Fibroblast of skin of left biceps (primary cell): ENCODE results near the gene RPS21.
A peak's percentile ranks its signal among the peaks of the same experiment; 100 is the strongest.

Experiments used
- DNase-seq, 2 experiments: peaks; one replicate each; pipeline ENCODE4 v3.0.0-alpha.2; 2013; ENCODE audit warnings: low read depth in 2 of 2

Gene RPS21

DNA sequence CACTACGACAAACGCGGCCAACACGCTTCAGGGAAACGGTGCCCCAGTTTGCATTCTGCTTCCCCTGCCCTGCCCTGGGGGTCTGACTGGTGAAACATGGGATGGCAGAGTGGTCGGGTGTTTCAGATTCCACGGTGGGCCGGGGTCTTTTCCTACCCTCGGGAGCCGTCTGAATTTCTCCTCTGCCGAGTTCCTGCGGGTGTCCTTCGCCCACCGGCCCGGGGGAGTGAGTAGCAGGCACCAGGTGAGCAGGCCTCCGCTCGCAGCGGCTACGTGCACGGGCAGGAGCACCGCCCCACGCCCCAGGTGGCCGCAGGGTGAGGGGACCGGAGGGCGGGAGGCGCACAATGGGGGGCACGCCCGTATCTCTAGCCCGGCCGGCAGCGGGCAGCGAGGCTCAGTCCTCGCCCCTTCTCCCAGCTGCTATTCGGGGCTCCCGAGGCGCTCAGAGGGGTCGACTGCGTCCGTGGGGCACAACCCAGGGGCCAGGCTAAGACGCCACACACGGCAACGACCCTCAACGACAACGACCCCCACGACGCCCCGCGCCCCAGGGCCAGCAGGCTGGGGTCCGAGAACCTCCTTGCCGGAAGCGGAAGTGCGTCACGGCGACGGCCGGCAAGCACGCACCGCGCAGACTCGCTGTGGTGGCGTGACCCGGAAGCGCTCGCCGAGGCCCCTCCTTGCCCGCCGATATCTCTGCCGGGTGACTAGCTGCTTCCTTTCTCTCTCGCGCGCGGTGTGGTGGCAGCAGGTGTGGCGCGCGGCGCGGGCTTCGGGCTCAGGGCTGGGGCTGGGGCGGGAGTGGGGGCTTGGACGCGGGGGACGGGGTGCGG is at the start of gene RPS21:
Gene RPS21 (plus strand): TSS at position 721 of the 836 bp plus-strand sequence. CDS start 236 bp downstream, outside the sequence.
- peak; percentile 57 to 61 for DNase-seq

DNA sequence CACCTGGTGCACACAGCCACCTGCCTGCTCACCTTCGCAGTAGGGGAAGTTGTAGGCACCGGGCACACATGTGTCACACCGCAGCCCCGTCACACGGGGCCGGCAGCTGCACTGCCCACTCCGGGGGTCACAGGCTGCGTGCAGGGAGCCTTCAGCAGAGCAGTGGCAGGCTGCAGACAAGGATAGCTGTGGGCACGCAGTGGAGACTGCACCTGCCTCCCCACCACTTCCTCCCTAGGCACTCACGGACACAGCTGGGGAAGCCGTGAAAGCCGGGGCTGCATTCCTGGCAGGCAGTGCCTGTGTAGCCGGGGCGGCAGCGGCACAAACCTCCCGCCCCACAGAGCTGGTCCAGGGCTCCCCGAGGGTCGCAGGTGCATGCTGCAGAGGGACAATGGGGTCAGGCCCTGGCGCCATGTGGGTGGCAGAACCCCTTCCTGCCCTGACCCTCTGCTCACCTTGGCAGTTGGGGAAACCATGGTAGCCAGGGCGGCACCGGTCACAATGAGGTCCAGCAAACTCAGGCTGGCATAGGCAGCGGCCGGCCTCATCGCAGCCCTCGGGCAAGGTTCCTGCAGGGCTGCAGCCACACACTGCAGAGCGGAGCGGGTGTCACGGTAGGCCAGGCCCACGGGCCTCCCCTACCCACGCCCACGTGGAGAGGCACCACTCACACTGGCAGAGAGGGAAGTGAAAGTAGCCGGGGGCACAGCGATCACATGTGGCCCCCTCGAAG is 49.2 kb upstream of the RPS21 start:
- no peak for DNase-seq

GRCh38 chr20:62338294-62338620 is 48.6 kb upstream of the RPS21 start:
- no peak for DNase-seq

DNA sequence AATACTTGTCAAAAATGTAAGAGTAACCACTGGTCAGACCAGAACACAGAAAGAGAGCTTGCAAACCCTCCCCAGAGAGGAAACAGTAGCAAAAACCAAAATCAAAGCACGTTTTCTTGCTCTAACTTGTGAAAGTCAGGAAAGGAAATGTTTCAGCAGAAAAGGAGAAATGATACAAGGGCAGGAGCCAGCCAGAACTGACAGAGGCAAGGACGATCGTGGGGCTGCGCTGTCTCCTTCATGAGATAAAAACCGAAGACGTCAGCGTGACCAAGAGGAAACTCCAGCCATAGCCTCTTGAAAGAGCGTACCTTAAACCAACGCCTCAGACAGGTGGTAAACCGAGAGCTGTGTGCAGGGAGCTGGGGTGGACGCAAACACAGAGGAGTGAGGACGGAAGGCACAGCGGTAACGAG is 47.2 kb upstream of the RPS21 start:
- no peak for DNase-seq

DNA sequence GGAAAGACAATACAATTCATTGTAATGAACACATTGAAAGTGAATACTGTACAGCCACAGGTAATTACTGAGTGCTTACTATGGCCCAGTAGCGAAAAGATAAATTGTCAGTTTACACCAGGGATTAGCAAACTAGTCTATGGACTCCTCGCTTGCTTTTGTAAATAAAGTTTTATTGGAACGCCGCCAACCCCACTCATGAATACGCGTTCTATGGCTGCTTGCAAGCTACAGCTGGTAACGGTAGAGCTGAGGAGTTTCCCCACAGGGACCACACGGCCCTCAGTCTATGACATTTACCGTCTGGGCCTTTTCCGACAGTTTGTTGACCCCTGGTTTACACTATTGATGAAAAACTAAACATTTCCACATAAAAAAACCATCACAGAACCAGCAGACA is 44.0 kb upstream of the RPS21 start:
- no peak for DNase-seq

GRCh38 chr20:62344092-62344491 is 42.8 kb upstream of the RPS21 start:
- DNase-seq: no peak

GRCh38 chr20:62344782-62345181 is 42.1 kb upstream of the RPS21 start:
- no peak for DNase-seq

- no peak for DNase-seq
Measured at GRCh38 chr20:62345681-62346370, 41.1 kb upstream of the RPS21 start.

DNA sequence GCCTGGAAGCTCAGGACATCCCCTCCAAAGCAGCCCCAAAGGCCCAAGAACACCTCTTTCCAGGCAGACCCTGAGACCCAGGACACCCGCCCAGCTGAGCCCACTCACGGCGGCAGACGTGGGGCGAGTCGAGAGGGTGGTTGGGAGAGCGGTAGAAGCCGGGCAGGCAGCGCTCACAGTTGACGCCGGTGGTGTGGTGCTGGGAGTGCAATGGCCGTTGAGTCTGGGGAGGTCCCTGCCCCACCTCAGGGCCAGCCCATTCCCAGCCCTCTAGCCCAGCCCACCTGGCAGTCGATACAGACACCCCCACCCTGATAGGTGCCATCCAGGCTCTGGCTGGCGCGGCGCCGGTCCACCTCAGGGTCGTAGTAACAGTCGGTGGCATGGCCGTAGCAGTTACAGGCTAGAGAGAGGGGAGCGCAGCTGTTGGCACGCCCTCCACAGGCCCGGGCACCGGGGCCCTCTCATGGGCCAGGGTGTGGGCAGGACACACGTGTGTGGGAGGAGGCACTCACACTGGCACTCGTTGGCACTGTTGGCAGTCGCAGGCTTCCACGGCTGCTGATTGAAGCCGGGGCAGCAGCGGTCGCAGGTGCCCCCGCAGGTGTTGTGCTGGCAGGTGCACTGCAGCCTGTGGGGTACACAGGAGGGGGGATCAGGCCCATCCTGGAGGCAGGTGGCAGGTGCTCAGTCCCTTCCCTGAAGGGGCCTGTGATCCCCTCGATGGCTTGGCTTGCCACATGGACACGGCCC is 40.3 kb upstream of the RPS21 start:
- DNase-seq: no peak

GRCh38 chr20:62347151-62347404 is 39.8 kb upstream of the RPS21 start:
- no peak for DNase-seq

GRCh38 chr20:62347445-62347844 is 39.5 kb upstream of the RPS21 start:
- no peak for DNase-seq

GRCh38 chr20:62348604-62349003 is 38.3 kb upstream of the RPS21 start:
- no peak for DNase-seq

- DNase-seq: no peak
Measured at GRCh38 chr20:62349556-62350097, 37.3 kb upstream of the RPS21 start.

GRCh38 chr20:62350098-62350628 is 36.7 kb upstream of the RPS21 start:
- DNase-seq: no peak

DNA sequence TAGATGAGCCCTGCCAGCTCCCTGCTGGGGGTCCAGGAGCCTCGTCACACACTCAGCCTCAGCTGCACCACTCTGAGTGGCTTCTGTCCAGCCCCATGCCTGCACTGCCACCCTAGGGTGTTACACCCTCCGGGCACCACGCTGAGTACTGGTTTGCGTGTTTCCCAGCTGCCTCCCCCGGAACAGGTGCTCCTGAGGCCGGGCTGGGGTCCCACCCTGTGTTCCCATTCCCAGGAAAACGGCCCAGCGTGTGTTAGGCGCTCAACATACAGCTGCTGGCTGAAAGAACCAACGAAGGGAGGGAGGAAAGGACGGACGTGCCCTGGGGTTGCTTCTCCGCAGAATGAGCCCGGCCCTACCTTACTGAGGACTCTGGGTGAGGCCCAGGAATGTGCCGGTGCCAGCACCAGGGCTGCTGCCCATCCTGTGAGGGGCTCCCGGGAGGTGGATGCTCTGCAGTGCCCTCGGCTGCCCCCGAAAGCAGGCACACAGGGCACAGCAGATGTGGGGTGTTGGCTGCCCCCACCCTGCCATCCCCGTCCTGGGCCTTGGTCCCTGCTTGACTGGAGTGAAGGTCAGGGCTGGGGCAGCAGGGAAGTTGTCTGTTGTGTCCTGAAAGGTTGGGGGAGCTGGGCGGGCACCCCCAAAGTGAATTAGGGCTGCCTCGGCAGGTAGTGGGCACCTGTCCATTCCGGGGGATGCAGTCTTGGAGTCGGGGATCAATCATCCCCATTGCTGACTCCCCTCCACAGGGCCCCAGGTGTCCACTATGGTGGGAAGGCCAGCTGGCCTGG is 36.1 kb upstream of the RPS21 start:
- no peak for DNase-seq

DNA sequence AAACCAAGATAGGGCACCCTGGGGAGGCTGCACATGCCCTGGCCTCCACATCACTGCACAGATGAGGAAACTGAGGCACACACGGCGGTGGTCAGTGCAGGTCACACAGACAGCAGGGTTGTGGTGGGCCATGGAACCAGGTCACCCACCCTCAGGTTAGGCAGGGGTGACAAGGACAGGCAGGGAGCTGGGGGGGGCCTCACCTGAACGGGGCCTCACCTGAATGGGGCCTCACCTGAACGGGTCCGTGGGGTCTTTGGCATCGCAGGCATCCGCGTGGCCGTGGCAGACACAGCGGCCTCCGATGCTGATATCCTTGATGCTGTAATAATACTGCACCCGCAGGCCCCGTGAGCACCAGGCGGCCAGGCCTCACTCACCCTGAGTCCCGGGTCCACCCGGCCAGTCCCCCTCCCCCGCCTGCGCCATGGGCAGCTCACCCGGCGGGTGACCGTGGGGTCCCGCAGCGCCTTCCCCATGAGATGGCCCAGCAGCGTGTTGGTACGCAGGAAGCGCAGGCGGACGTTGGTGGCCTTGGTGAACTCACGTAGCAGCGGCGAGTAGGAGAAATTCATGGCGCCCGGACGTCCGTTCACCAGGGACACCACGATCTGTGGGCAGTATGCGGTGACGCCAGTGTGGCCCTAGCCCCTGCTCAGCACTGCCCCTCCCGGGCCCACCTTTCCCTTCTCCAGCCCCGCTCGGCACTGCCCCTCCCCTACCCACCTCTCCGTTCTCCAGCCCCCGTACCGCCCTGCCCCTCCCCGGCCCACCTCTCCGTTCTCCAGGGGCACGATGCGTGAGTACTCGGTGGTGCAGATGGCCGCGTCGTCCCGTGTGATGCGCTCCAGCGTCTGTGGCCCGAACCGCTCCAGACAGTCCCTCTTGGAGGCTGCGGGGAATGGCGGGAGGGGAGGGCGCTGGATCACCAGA is 35.2 kb upstream of the RPS21 start:
- no peak for DNase-seq

DNA sequence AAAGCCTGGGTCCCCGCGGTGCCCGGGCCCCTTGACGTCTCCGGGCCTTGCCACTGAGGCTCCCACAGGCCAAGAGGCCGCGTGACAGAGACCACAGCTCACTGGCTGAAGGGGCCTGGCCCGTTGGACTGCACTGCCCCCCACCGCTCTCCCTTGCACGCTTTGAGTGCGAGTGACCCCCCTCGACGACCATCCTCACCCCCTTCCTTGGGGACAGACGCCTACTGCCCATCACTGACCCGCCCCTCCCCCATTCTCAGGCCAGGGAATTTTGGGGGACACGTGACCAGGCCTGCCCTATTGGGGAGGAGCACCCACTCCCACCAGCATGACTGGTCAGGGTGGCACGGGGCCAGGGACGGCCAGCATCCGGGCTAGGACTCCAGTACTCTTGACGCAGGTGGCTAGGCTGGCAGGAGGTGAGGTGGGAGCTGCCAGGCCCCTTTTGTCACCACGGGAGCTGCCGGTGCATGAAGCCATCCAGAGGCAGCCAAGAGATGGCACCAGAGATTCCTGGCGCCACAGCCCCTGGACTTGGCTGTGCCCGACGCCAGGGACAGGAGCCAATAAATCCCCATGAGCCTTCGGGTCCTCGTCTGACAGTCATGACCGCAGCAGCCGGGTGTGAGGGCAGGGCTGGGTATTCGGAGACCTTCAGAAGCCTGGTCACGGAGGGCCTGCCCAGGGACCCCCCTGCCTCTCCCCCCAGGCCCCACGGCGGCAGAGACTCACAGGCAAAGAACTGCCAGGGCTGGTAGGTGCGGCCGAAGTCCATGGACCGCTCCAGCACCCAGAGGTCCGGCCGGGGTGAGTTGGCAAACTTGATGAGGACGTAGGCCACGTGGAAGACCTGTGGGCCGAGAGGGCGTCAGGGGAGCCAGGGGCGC is 34.3 kb upstream of the RPS21 start:
- DNase-seq: no peak

- DNase-seq: no peak
Measured at GRCh38 chr20:62353289-62354030, 33.4 kb upstream of the RPS21 start.
